ENCODE measurements around the gene NACC2. TPM values are rescaled to one million over a fixed set of nuclear protein-coding genes. Genes with fewer than 3 reads are reported as not detected.

NACC2 gene
- total and polyA plus RNA-seq, 2 of the 8 experiments (the other 6 are each of a cell fraction or from before 2014, with no cell fraction given) = 8.3 to 14.0 TPM

DNA sequence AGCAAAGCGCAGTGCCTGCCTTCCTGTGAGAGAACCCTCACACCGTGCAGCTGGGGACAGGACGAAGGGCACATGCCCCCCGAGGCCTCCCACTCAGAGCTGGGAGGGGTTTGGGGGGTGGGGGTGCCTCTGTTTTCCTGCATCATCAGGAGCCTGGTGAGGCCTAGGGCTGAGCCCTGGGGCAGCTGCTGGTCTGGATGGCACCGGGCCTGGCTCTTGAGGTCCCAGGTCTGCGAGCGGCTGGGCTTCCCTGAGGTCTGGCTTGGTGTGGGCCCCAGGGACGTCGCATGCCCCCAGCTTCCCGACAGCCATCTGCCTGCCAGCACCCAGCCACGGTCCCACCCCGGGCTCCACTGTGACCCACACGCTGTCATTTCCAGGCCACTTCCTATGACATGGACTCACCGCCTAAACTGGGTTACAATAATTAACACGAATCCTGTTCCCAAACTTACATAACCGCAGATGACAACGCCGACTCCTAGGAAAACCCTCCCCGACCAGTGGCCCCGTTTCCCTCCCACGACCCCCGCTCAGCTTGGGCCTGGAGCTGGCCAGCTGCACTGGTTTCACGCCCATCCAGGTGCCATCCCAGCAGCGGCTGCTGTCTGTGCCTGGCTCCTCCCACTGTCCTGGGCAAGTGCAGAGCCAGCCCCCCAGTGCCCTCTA, 8.7 kb downstream of the NACC2 start (continued):
- TF ChIP-seq, protein P1, sequence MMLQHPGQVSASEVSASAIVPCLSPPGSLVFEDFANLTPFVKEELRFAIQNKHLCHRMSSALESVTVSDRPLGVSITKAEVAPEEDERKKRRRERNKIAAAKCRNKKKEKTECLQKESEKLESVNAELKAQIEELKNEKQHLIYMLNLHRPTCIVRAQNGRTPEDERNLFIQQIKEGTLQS (IDR thresholded peaks at IDR 0.05; ENCODE audit: insufficient read depth, low read depth, low read length) = no peak
- TF ChIP-seq CEBPB (IDR thresholded peaks at IDR 0.05; ENCODE audit: low read depth, low read length) (no peak), SUZ12 (IDR thresholded peaks at IDR 0.05; ENCODE audit: low read length) (no peak), TEAD4 (IDR thresholded peaks at IDR 0.05; ENCODE audit: low read depth, low read length) (no peak), SRF (IDR thresholded peaks at IDR 0.05; ENCODE audit: low read depth, low read length) (no peak), NRF1 (IDR thresholded peaks at IDR 0.05; ENCODE audit: low read depth, low read length) (no peak), EGR1 (IDR thresholded peaks at IDR 0.05; ENCODE audit: borderline replicate concordance, low read depth, low read length) (no peak), NANOG (IDR thresholded peaks at IDR 0.05; ENCODE audit: insufficient read depth, low read depth, low read length, poor library complexity, severe bottlenecking) (no peak), SP4 (IDR thresholded peaks at IDR 0.05; ENCODE audit: low read length) (no peak), KDM1A (IDR thresholded peaks at IDR 0.05; ENCODE audit: borderline replicate concordance, low read length) (no peak)
